GM18951 (cell line): Measurements from ENCODE around the gene NEGR1.

Source experiments
- POLR2A ChIP-seq: IDR thresholded peaks from 4 replicates; pipeline ENCODE4 v1.6.1; 2011; ENCODE audit warnings: mild to moderate bottlenecking; ENCODE audit not compliant: insufficient read length, insufficient read depth; ENCODE audit errors: extremely low read depth
- in situ Hi-C: fragments of 300-500 bp; cut with MboI; formaldehyde crosslinking; loops from one replicate; pipeline ENCODE4 v1.12.0; 2022; ENCODE audit warnings: low sequenced_read_pairs, mixed read lengths, inconsistent platforms; ENCODE audit not compliant: unreplicated experiment

The NEGR1 gene

DNA sequence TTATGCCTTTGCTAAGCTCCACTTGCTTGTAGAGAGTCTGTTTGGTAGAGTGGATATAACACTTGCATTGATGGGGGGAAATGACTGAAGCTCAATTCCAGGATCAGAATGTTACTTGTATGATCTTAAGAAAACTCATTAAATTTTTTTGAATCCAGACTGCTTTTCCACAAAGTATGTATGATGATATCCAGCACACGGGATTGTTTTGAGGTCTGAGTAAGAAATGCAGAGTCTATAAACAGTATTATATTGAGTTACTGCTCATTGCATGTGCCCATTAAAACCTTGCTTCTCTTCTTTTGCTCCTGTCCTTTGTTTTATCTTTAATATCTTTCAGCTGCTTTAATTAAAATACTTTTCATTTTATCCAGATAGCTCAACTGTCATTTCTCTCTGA is 631.1 kb downstream of the NEGR1 start:
- in situ Hi-C loops = no loop called here
- no peak for TF ChIP-seq POLR2A

DNA sequence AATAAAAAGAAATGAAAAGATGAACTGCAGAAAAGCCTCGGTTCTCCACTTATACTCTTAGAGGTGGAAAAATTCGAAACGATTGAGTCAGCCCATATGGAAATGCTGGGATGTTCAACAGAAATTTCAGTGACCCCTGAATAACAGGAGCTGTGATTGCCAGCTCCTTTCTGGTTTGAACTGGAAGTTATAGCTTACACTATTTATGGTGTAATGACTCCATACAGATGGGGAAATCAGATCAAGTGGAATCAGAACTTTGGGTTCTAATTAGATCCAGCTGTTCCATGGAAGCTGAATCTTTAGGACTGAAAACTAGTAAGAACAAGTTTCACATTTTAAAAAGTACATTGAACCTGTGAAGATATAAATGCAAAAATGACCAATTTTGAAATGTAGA is 632.2 kb downstream of the NEGR1 start:
- in situ Hi-C loops = no loop called here
- no peak for TF ChIP-seq POLR2A

DNA sequence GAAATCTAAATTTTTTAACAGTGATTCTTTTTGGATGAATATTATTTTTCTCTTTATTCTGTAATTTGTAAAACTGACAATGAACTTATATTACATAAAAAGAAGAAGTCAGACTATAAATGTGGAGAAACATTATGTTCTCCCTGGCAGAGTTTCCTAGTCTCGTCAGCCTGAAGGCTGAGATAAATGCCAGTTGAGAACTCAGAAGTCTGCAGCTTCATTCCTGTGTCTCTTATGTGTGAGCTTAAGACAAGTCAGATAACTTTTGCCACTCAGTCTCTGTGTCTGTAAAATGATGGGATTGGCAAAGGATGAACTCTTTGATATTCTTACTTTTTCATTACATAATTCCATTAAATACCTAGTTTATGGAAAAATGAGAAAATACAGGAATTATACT is 632.7 kb downstream of the NEGR1 start:
- in situ Hi-C loops = no loop called here
- TF ChIP-seq POLR2A = no peak

DNA sequence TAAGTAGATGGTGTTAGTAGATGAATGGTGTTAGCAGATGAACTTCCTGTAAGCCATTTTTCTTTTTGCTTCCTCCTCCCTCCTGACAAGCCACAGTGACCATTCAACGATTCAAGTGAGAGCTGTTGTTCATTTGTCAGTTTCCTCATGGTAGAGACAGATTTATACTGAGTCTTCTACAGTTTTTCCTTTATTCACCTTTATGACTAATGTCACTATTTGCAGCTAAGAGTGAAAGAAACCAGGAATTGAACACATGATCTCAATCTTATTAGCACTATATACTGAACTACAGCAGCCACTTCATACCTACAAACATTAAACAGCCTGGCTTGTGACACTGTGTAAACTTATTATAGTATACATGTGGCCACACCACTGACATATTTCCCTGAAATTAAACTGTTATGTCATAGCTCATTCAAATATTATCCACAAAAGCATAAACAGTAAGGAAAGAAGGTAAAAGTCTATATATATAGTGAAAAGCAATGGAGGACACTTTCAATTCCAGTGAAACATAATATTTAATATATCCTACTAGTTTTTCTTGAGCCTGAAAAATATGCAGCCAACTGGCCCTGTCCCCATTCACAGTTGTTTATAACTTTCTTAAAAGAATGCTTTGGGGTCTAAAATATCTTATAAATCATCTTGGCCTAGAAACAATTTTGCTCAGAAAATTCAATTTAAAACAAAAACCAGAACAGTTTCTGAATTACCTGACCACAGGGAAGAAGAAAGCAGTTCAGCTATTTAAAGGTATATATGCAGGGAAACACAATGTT is 634.6 kb downstream of the NEGR1 start:
- no peak for TF ChIP-seq POLR2A
- in situ Hi-C loops = no loop called here

DNA sequence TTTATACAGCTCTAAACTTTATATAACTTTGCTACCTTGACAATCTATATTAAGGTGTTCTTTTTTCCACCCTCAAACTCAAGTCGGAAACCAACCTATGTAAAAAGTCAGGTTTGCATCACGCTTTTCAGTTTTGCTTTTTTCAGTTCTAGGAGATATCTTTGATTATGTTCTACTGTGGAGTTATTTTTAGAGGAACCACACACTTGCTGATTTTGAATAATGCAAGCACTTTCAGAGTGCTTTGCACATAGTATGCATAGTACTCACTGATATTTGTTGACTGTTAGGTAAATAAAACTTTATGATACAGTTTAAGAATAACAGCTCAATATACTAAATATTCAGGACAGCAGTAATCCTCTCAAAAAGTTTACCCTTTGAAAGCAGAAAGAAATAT is 637.3 kb downstream of the NEGR1 start:
- in situ Hi-C loops = no loop called here
- TF ChIP-seq POLR2A = no peak

GRCh38 chr1:71641903-71642302 is 640.4 kb downstream of the NEGR1 start:
- in situ Hi-C loops = no loop called here
- no peak for TF ChIP-seq POLR2A

DNA sequence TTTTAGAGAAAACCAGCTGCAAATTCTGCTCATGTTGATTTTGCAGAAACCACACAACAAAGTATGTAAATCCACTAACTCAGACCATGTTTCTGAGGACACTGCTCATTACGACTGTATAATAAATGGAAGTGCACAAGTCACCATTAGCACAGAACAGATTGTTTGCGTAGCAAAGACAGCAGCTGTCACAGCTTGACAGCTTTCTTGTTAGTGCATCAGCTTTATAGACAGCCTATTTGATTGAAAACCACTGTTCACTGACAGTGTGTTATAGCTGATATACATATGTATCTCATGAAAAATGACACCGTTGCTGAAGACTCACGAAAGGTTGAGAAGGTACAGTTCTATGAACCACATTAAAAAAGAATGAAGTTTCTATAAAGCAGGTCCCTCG is 641.3 kb downstream of the NEGR1 start:
- in situ Hi-C loops = no loop called here
- no peak for TF ChIP-seq POLR2A

GRCh38 chr1:71640116-71640515 is 642.2 kb downstream of the NEGR1 start:
- in situ Hi-C loops = no loop called here

DNA sequence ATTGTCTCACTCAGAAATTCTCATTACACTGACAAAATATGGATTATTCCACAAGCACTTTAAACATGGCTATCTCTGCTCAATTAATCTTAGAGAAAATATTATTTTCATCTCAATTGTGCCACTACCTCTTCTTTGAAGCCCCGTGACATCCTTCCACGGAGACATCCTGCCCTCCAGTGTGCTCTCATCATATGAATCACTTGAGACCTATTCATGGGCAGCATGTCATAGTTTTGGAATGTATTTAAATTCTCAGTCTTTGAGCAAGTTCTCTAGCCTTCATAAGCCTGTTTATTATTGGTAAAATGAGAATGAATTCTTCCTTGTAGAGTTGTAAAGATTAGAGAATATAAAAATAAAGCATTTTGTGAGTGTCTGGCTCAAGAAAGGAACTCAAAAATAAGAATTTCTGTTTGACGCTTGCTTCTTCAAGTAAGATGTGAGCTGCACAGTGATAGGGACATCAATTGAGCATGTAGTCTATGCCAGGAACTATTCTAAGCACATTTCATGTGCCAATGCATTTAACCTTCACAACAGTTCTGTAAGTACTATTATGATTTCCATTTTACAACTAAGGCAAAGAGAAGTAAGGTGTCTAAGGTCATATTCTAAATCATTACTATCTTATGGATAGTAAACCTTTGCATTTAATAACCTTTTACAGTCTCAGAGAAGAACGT is 644.1 kb downstream of the NEGR1 start:
- in situ Hi-C loops = no loop called here
- no peak for TF ChIP-seq POLR2A

More at GRCh38 chr1:71640116-71640515, 642.2 kb downstream of the NEGR1 start:
- no peak for TF ChIP-seq POLR2A

DNA sequence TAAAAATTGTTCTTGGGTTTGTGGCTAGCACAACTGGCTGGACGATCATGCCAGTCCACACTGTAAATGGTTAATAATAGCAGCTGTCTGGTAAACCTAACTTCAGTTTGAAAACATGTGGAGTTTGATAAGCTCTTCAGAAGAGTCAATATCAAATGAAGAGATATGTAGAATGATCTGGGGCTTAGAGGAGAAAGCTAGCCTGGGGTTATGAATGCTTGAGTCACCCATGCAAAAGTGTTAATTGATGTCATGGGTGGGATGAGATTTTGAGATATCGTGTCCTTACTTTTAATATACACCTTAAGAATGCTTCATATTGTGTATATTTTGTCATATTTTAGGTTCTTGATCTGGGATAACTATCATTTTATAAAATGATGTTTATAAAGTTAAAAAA is 646.8 kb downstream of the NEGR1 start:
- in situ Hi-C loops = no loop called here

GRCh38 chr1:71634159-71634558 is 648.2 kb downstream of the NEGR1 start:
- TF ChIP-seq POLR2A = no peak
- in situ Hi-C loops = no loop called here

More for the DNA sequence above, 646.8 kb downstream of the NEGR1 start:
- TF ChIP-seq POLR2A = no peak

- no peak for TF ChIP-seq POLR2A
- in situ Hi-C loops = no loop called here
These were observed 652.3 kb downstream of the NEGR1 start for GRCh38 chr1:71630073-71630472.

- in situ Hi-C loops = no loop called here
- TF ChIP-seq POLR2A = no peak
These were observed 657.3 kb downstream of the NEGR1 start for GRCh38 chr1:71625004-71625403.

DNA sequence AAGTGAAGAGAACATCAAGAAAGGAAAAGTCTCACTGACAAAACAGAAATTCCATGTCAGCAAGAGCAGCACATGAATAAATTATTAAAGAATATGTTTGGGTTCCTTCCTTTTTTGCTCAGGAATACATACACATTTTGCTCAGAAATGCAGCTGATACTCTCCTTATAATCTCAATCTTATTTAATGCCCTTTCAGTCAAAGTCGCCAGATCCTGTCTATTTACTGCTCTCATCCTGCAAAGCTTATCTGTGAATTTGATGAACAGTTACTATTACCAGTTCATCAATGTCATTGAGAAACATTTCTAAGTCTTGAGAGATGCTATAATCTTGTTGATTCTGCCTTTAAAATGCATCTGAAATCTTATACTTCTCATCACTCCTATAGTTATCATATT is 658.5 kb downstream of the NEGR1 start:
- no peak for TF ChIP-seq POLR2A
- in situ Hi-C loops = no loop called here
